Measurements from ENCODE around the gene OR4C13.
"Not testable (repeated sequence)": the region's sequence is repeated elsewhere in the genome, so short reads cannot be mapped to it uniquely, and the experiment has no call there.

OR4C13 gene

GRCh38 chr11:49952091-49952490 lies at the start of gene OR4C13:
Gene OR4C13, plus strand, starts transcription at chr11:49952391. Its CDS starts 32 bp downstream, at chr11:49952423.
- no peak for DNase-seq (ENCODE audit: low read depth)

- not testable (repeated sequence) for DNase-seq (ENCODE audit: low read depth)
Observed at GRCh38 chr11:49911516-49911915, 40.7 kb upstream of the OR4C13 start.

GRCh38 chr11:49948701-49949100 lies 3.5 kb upstream of the OR4C13 start:
- not testable (repeated sequence) for DNase-seq (ENCODE audit: low read depth)

GRCh38 chr11:49973439-49973838 lies 21.2 kb downstream of the OR4C13 start:
- not testable (repeated sequence) for DNase-seq (ENCODE audit: low read depth)

- not testable (repeated sequence) for DNase-seq (ENCODE audit: low read depth)
Observed at GRCh38 chr11:49982435-49982834, 30.2 kb downstream of the OR4C13 start, which contains the start of gene OR4C12. Gene OR4C12, minus strand, starts transcription at chr11:49982535. Its CDS starts 34 bp downstream, at chr11:49982501.

- no peak for DNase-seq (ENCODE audit: low read depth)
Observed at GRCh38 chr11:49995565-49995964, 43.4 kb downstream of the OR4C13 start.

Measured in fibroblast of gingiva (primary cell).